Measurements from ENCODE around the gene TTLL5.
"Not testable (repeated sequence)": the region's sequence is repeated elsewhere in the genome, so short reads cannot be mapped to it uniquely, and the experiment has no call there.

TTLL5 gene

GRCh38 chr14:75837151-75837787 is 176.2 kb downstream of the TTLL5 start:
- Histone ChIP-seq H3K4me3 (ENCODE audit: low read length) (no peak overlapping the region), H3K27ac (ENCODE audit: low read depth, low read length) (no peak overlapping the region), H3K27me3 (ENCODE audit: control insufficient read depth, insufficient read depth, low read length) (no peaks in the 10 kb centered on the region), H3K4me1 (ENCODE audit: control insufficient read depth, insufficient read depth, low read length) (peaks cover 4% of the 10 kb centered on the region), H3K36me3 (ENCODE audit: control insufficient read depth, insufficient read depth, low read length) (peaks cover 2% of the 10 kb centered on the region), H3K9ac (ENCODE audit: low read length) (no peak overlapping the region)

- Histone ChIP-seq H3K4me1 (ENCODE audit: control insufficient read depth, insufficient read depth, low read length) (peaks cover 5% of the 10 kb centered on the region), H3K9ac (ENCODE audit: low read length) (no peak overlapping the region), H3K36me3 (ENCODE audit: control insufficient read depth, insufficient read depth, low read length) (no peaks in the 10 kb centered on the region), H3K27me3 (ENCODE audit: control insufficient read depth, insufficient read depth, low read length) (no peaks in the 10 kb centered on the region), H3K4me3 (ENCODE audit: low read length) (no peak overlapping the region), H3K27ac (ENCODE audit: low read depth, low read length) (no peak overlapping the region)
Observed at GRCh38 chr14:75840911-75841310, 179.9 kb downstream of the TTLL5 start.

GRCh38 chr14:75842551-75842950 is 181.5 kb downstream of the TTLL5 start:
- Histone ChIP-seq H3K9ac (ENCODE audit: low read length) (no peak overlapping the region), H3K4me1 (ENCODE audit: control insufficient read depth, insufficient read depth, low read length) (peaks cover 5% of the 10 kb centered on the region), H3K27ac (ENCODE audit: low read depth, low read length) (no peak overlapping the region), H3K36me3 (ENCODE audit: control insufficient read depth, insufficient read depth, low read length) (no peaks in the 10 kb centered on the region), H3K4me3 (ENCODE audit: low read length) (no peak overlapping the region), H3K27me3 (ENCODE audit: control insufficient read depth, insufficient read depth, low read length) (no peaks in the 10 kb centered on the region)

- Histone ChIP-seq H3K4me3 (ENCODE audit: low read length) (no peak overlapping the region), H3K36me3 (ENCODE audit: control insufficient read depth, insufficient read depth, low read length) (no peaks in the 10 kb centered on the region), H3K27me3 (ENCODE audit: control insufficient read depth, insufficient read depth, low read length) (no peaks in the 10 kb centered on the region), H3K27ac (ENCODE audit: low read depth, low read length) (no peak overlapping the region), H3K9ac (ENCODE audit: low read length) (no peak overlapping the region), H3K4me1 (ENCODE audit: control insufficient read depth, insufficient read depth, low read length) (peaks cover 5% of the 10 kb centered on the region)
Observed at GRCh38 chr14:75844486-75844885, 183.4 kb downstream of the TTLL5 start.

GRCh38 chr14:75845136-75845804 is 184.2 kb downstream of the TTLL5 start:
- Histone ChIP-seq H3K36me3 (ENCODE audit: control insufficient read depth, insufficient read depth, low read length) (no peaks in the 10 kb centered on the region), H3K4me3 (ENCODE audit: low read length) (no peak overlapping the region), H3K9ac (ENCODE audit: low read length) (no peak overlapping the region), H3K27me3 (ENCODE audit: control insufficient read depth, insufficient read depth, low read length) (no peaks in the 10 kb centered on the region), H3K27ac (ENCODE audit: low read depth, low read length) (no peak overlapping the region), H3K4me1 (ENCODE audit: control insufficient read depth, insufficient read depth, low read length) (peaks cover 5% of the 10 kb centered on the region)

- not testable (repeated sequence) for H3K36me3 ChIP-seq (ENCODE audit: control insufficient read depth, insufficient read depth, low read length); H3K27ac ChIP-seq (ENCODE audit: low read depth, low read length); H3K4me1 ChIP-seq (ENCODE audit: control insufficient read depth, insufficient read depth, low read length); H3K9ac ChIP-seq (ENCODE audit: low read length); H3K27me3 ChIP-seq (ENCODE audit: control insufficient read depth, insufficient read depth, low read length); H3K4me3 ChIP-seq (ENCODE audit: low read length)
Observed at GRCh38 chr14:75846694-75847093, 185.6 kb downstream of the TTLL5 start.

GRCh38 chr14:75847584-75847983 is 186.5 kb downstream of the TTLL5 start:
- Histone ChIP-seq H3K27me3 (ENCODE audit: control insufficient read depth, insufficient read depth, low read length) (no peaks in the 10 kb centered on the region), H3K27ac (ENCODE audit: low read depth, low read length) (no peak overlapping the region), H3K9ac (ENCODE audit: low read length) (no peak overlapping the region), H3K4me3 (ENCODE audit: low read length) (no peak overlapping the region), H3K36me3 (ENCODE audit: control insufficient read depth, insufficient read depth, low read length) (no peaks in the 10 kb centered on the region), H3K4me1 (ENCODE audit: control insufficient read depth, insufficient read depth, low read length) (peaks cover 5% of the 10 kb centered on the region)

GRCh38 chr14:75848167-75848913 is 187.3 kb downstream of the TTLL5 start:
- Histone ChIP-seq H3K36me3 (ENCODE audit: control insufficient read depth, insufficient read depth, low read length) (no peaks in the 10 kb centered on the region), H3K27ac (ENCODE audit: low read depth, low read length) (no peak overlapping the region), H3K4me3 (ENCODE audit: low read length) (no peak overlapping the region), H3K9ac (ENCODE audit: low read length) (no peak overlapping the region), H3K4me1 (ENCODE audit: control insufficient read depth, insufficient read depth, low read length) (peaks cover 5% of the 10 kb centered on the region), H3K27me3 (ENCODE audit: control insufficient read depth, insufficient read depth, low read length) (no peaks in the 10 kb centered on the region)

- H3K36me3 ChIP-seq (ENCODE audit: control insufficient read depth, insufficient read depth, low read length) = no peaks in the 10 kb centered on the region
- no peaks in the 10 kb centered on the region for H3K27me3 ChIP-seq (ENCODE audit: control insufficient read depth, insufficient read depth, low read length)
- no peak overlapping the region for H3K27ac ChIP-seq (ENCODE audit: low read depth, low read length)
- H3K4me1 ChIP-seq (ENCODE audit: control insufficient read depth, insufficient read depth, low read length) = peaks cover 5% of the 10 kb centered on the region
- no peak overlapping the region for H3K4me3 ChIP-seq (ENCODE audit: low read length)
- no peak overlapping the region for H3K9ac ChIP-seq (ENCODE audit: low read length)
Observed at GRCh38 chr14:75849300-75849895, 188.4 kb downstream of the TTLL5 start.

- H3K9ac ChIP-seq (ENCODE audit: low read length) = no peak overlapping the region
Observed at GRCh38 chr14:75851574-75851866, 190.5 kb downstream of the TTLL5 start.

GRCh38 chr14:75854111-75854799 is 193.2 kb downstream of the TTLL5 start:
- Histone ChIP-seq H3K4me1 (ENCODE audit: control insufficient read depth, insufficient read depth, low read length) (no peaks in the 10 kb centered on the region), H3K27ac (ENCODE audit: low read depth, low read length) (no peak overlapping the region), H3K27me3 (ENCODE audit: control insufficient read depth, insufficient read depth, low read length) (no peaks in the 10 kb centered on the region), H3K9ac (ENCODE audit: low read length) (no peak overlapping the region), H3K4me3 (ENCODE audit: low read length) (no peak overlapping the region), H3K36me3 (ENCODE audit: control insufficient read depth, insufficient read depth, low read length) (no peaks in the 10 kb centered on the region)

More at GRCh38 chr14:75851574-75851866, 190.5 kb downstream of the TTLL5 start:
- Histone ChIP-seq H3K27me3 (ENCODE audit: control insufficient read depth, insufficient read depth, low read length) (no peaks in the 10 kb centered on the region), H3K4me3 (ENCODE audit: low read length) (no peak overlapping the region), H3K27ac (ENCODE audit: low read depth, low read length) (no peak overlapping the region), H3K4me1 (ENCODE audit: control insufficient read depth, insufficient read depth, low read length) (no peaks in the 10 kb centered on the region), H3K36me3 (ENCODE audit: control insufficient read depth, insufficient read depth, low read length) (no peaks in the 10 kb centered on the region)

GRCh38 chr14:75857199-75857598 is 196.2 kb downstream of the TTLL5 start:
- Histone ChIP-seq H3K4me3 (ENCODE audit: low read length) (no peak overlapping the region), H3K36me3 (ENCODE audit: control insufficient read depth, insufficient read depth, low read length) (peaks cover 2% of the 10 kb centered on the region), H3K27me3 (ENCODE audit: control insufficient read depth, insufficient read depth, low read length) (no peaks in the 10 kb centered on the region), H3K9ac (ENCODE audit: low read length) (no peak overlapping the region), H3K4me1 (ENCODE audit: control insufficient read depth, insufficient read depth, low read length) (peaks cover 12% of the 10 kb centered on the region), H3K27ac (ENCODE audit: low read depth, low read length) (no peak overlapping the region)

All from rectal smooth muscle tissue (tissue), 1 donor.